ENCODE measurements around the gene HDAC4.

HDAC4 gene

GRCh38 chr2:239383036-239383758, 17.6 kb downstream of the HDAC4 start:
- peaks cover 5% of the 10 kb centered on the region for H3K4me1 ChIP-seq (ENCODE audit: control insufficient read depth, insufficient read depth, low read length)
- no peak overlapping the region for H3K27ac ChIP-seq (ENCODE audit: low read length)
- WGBS (ENCODE audit: insufficient coverage, insufficient read length): no CpG with 5 or more reads among the region's 24 CpGs

GRCh38 chr2:239382384-239382880, 18.4 kb downstream of the HDAC4 start:
- H3K36me3 ChIP-seq (ENCODE audit: control insufficient read depth, insufficient read depth, low read length): no peaks in the 10 kb centered on the region
- WGBS (ENCODE audit: insufficient coverage, insufficient read length): no CpG with 5 or more reads among the region's 6 CpGs
- no peak overlapping the region for H3K27ac ChIP-seq (ENCODE audit: low read length)

More at GRCh38 chr2:239383036-239383758, 17.6 kb downstream of the HDAC4 start:
- DNase-seq (ENCODE audit: low read depth, low spot score): no peak
- H3K36me3 ChIP-seq (ENCODE audit: control insufficient read depth, insufficient read depth, low read length): no peaks in the 10 kb centered on the region
- H3K9me3 ChIP-seq (ENCODE audit: control insufficient read depth, insufficient read depth, low read length): no peaks in the 10 kb centered on the region
- no peak overlapping the region for H3K4me3 ChIP-seq (ENCODE audit: low read length)
- no peaks in the 10 kb centered on the region for H3K27me3 ChIP-seq (ENCODE audit: control insufficient read depth, insufficient read depth, low read length)

GRCh38 chr2:239381709-239382134, 19.1 kb downstream of the HDAC4 start:
- WGBS (ENCODE audit: insufficient coverage, insufficient read length): no CpG with 5 or more reads among the region's 7 CpGs
- H3K27me3 ChIP-seq (ENCODE audit: control insufficient read depth, insufficient read depth, low read length): no peaks in the 10 kb centered on the region
- no peak for DNase-seq (ENCODE audit: low read depth, low spot score)
- no peaks in the 10 kb centered on the region for H3K36me3 ChIP-seq (ENCODE audit: control insufficient read depth, insufficient read depth, low read length)
- no peak overlapping the region for H3K27ac ChIP-seq (ENCODE audit: low read length)
- peaks cover 5% of the 10 kb centered on the region for H3K4me1 ChIP-seq (ENCODE audit: control insufficient read depth, insufficient read depth, low read length)
- no peak overlapping the region for H3K4me3 ChIP-seq (ENCODE audit: low read length)
- H3K9me3 ChIP-seq (ENCODE audit: control insufficient read depth, insufficient read depth, low read length): no peaks in the 10 kb centered on the region

More at GRCh38 chr2:239382384-239382880, 18.4 kb downstream of the HDAC4 start:
- H3K9me3 ChIP-seq (ENCODE audit: control insufficient read depth, insufficient read depth, low read length): no peaks in the 10 kb centered on the region
- peaks cover 5% of the 10 kb centered on the region for H3K4me1 ChIP-seq (ENCODE audit: control insufficient read depth, insufficient read depth, low read length)
- no peak overlapping the region for H3K4me3 ChIP-seq (ENCODE audit: low read length)
- DNase-seq (ENCODE audit: low read depth, low spot score): no peak
- H3K27me3 ChIP-seq (ENCODE audit: control insufficient read depth, insufficient read depth, low read length): no peaks in the 10 kb centered on the region

GRCh38 chr2:239380831-239381708, 19.8 kb downstream of the HDAC4 start:
- H3K9me3 ChIP-seq (ENCODE audit: control insufficient read depth, insufficient read depth, low read length): no peaks in the 10 kb centered on the region
- no peaks in the 10 kb centered on the region for H3K27me3 ChIP-seq (ENCODE audit: control insufficient read depth, insufficient read depth, low read length)
- no peaks in the 10 kb centered on the region for H3K36me3 ChIP-seq (ENCODE audit: control insufficient read depth, insufficient read depth, low read length)
- DNase-seq (ENCODE audit: low read depth, low spot score): no peak
- H3K27ac ChIP-seq (ENCODE audit: low read length): no peak overlapping the region
- no CpG with 5 or more reads among the region's 30 CpGs for WGBS (ENCODE audit: insufficient coverage, insufficient read length)
- no peak overlapping the region for H3K4me3 ChIP-seq (ENCODE audit: low read length)
- peaks cover 5% of the 10 kb centered on the region for H3K4me1 ChIP-seq (ENCODE audit: control insufficient read depth, insufficient read depth, low read length)

- peaks cover 7% of the 10 kb centered on the region for H3K4me1 ChIP-seq (ENCODE audit: control insufficient read depth, insufficient read depth, low read length)
- no CpG with 5 or more reads among the region's 19 CpGs for WGBS (ENCODE audit: insufficient coverage, insufficient read length)
- no peak overlapping the region for H3K4me3 ChIP-seq (ENCODE audit: low read length)
- no peaks in the 10 kb centered on the region for H3K27me3 ChIP-seq (ENCODE audit: control insufficient read depth, insufficient read depth, low read length)
- peaks cover 3% of the 10 kb centered on the region; the same call in 1 of the 2 replicates for H3K36me3 ChIP-seq (ENCODE audit: control insufficient read depth, insufficient read depth, low read length)
- H3K27ac ChIP-seq (ENCODE audit: low read length): no peak overlapping the region
- no peaks in the 10 kb centered on the region for H3K9me3 ChIP-seq (ENCODE audit: control insufficient read depth, insufficient read depth, low read length)
- DNase-seq (ENCODE audit: low read depth, low spot score): no peak
Observed at GRCh38 chr2:239379641-239380170, 21.1 kb downstream of the HDAC4 start.

- no peak for DNase-seq (ENCODE audit: low read depth, low spot score)
- peaks cover 3% of the 10 kb centered on the region; the same call in 1 of the 2 replicates for H3K36me3 ChIP-seq (ENCODE audit: control insufficient read depth, insufficient read depth, low read length)
- H3K9me3 ChIP-seq (ENCODE audit: control insufficient read depth, insufficient read depth, low read length): no peaks in the 10 kb centered on the region
- H3K27me3 ChIP-seq (ENCODE audit: control insufficient read depth, insufficient read depth, low read length): no peaks in the 10 kb centered on the region
- peaks cover 7% of the 10 kb centered on the region for H3K4me1 ChIP-seq (ENCODE audit: control insufficient read depth, insufficient read depth, low read length)
- no CpG with 5 or more reads among the region's 20 CpGs for WGBS (ENCODE audit: insufficient coverage, insufficient read length)
- H3K4me3 ChIP-seq (ENCODE audit: low read length): no peak overlapping the region
- no peak overlapping the region for H3K27ac ChIP-seq (ENCODE audit: low read length)
Observed at GRCh38 chr2:239378918-239379640, 21.7 kb downstream of the HDAC4 start.

DNA sequence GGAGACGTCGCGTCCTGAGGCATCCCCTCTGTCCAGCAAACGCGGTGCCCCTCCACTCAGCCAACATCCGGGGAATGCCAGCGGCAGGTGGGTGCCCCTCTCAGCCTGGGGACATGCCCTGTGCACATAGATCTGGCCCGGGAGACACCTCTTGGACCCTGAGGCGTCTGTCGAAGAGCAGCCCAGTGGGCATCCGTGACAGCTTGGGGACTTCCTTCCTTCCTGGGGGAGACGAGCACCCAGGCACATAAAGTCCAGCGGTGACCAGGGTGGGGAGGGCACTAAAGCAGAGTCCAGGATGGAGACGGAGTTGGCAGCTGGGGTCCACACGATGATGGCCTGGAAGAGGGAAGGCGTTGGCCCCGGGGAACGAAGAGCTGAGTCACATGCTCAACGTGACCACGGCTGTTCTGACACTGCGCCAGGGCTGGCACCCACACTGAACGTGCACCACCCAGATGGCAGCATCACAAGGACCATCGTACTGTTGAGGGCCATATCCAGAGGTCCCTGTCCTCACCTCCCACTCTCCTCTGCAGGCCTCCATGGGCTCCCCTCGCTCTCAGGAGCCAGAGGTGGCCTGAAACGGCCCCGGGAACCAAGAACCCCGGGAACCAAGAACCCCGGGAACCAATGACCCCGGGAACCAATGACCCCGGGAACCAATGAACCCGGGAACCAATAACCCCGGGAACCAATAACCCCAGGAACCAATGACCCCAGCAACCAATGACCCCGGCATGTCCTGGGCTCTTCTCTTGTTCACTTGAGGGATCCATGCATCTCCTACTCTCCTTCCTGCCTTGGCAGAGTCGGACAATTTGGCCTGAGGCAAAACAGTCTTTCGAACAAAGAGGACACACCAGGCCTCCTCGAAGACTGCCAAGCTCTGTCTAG, 22.6 kb downstream of the HDAC4 start:
- no peaks in the 10 kb centered on the region for H3K27me3 ChIP-seq (ENCODE audit: control insufficient read depth, insufficient read depth, low read length)
- no CpG with 5 or more reads among the region's 36 CpGs for WGBS (ENCODE audit: insufficient coverage, insufficient read length)
- peaks cover 7% of the 10 kb centered on the region for H3K4me1 ChIP-seq (ENCODE audit: control insufficient read depth, insufficient read depth, low read length)
- peaks cover 3% of the 10 kb centered on the region; the same call in 1 of the 2 replicates for H3K36me3 ChIP-seq (ENCODE audit: control insufficient read depth, insufficient read depth, low read length)
- H3K4me3 ChIP-seq (ENCODE audit: low read length): no peak overlapping the region
- H3K9me3 ChIP-seq (ENCODE audit: control insufficient read depth, insufficient read depth, low read length): no peaks in the 10 kb centered on the region
- no peak for DNase-seq (ENCODE audit: low read depth, low spot score)
- H3K27ac ChIP-seq (ENCODE audit: low read length): no peak overlapping the region

DNA sequence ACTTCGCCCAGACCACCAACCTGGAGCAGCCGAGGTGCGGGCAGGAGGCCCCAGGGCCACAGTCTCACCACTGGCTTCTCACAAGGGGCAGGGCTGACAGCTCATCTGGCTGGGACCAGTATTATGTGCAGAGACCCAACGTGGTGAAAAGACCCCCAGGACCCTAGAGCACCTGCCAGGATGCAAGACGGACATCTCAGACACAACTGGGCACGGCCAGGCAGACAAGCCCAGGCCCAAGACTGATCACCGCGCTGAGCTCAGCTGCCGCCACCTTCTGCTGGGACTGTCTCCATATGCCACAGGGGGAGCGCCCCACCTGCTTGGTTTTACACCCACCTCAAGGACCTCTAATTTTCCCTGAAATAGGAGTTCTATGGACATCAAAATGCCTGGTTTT, 23.2 kb downstream of the HDAC4 start:
- Histone ChIP-seq H3K36me3 (ENCODE audit: control insufficient read depth, insufficient read depth, low read length) (peaks cover 3% of the 10 kb centered on the region; the same call in 1 of the 2 replicates), H3K27me3 (ENCODE audit: control insufficient read depth, insufficient read depth, low read length) (no peaks in the 10 kb centered on the region), H3K27ac (ENCODE audit: low read length) (no peak overlapping the region), H3K9me3 (ENCODE audit: control insufficient read depth, insufficient read depth, low read length) (no peaks in the 10 kb centered on the region), H3K4me3 (ENCODE audit: low read length) (no peak overlapping the region), H3K4me1 (ENCODE audit: control insufficient read depth, insufficient read depth, low read length) (peaks cover 7% of the 10 kb centered on the region)
- no CpG with 5 or more reads among the region's 10 CpGs for WGBS (ENCODE audit: insufficient coverage, insufficient read length)
- DNase-seq (ENCODE audit: low read depth, low spot score): no peak

- peaks cover 7% of the 10 kb centered on the region for H3K4me1 ChIP-seq (ENCODE audit: control insufficient read depth, insufficient read depth, low read length)
- no peak overlapping the region for H3K4me3 ChIP-seq (ENCODE audit: low read length)
- H3K36me3 ChIP-seq (ENCODE audit: control insufficient read depth, insufficient read depth, low read length): peaks cover 3% of the 10 kb centered on the region; the same call in 1 of the 2 replicates
- H3K27ac ChIP-seq (ENCODE audit: low read length): no peak overlapping the region
- no peaks in the 10 kb centered on the region for H3K9me3 ChIP-seq (ENCODE audit: control insufficient read depth, insufficient read depth, low read length)
- no peak for DNase-seq (ENCODE audit: low read depth, low spot score)
- H3K27me3 ChIP-seq (ENCODE audit: control insufficient read depth, insufficient read depth, low read length): no peaks in the 10 kb centered on the region
- no CpG with 5 or more reads among the region's 21 CpGs for WGBS (ENCODE audit: insufficient coverage, insufficient read length)
Observed at GRCh38 chr2:239376942-239377531, 23.8 kb downstream of the HDAC4 start.

Measured in iPS DF 6.9 (cell line).